CD4-positive, alpha-beta memory T cell (primary cell): ENCODE measurements around the gene MAL. TPM values are rescaled to one million over a fixed set of nuclear protein-coding genes. Genes with fewer than 3 reads are reported as not detected.
A peak's percentile ranks its signal among the peaks of the same experiment; 100 is the strongest.

Experiments
- CTCF ChIA-PET: fragments of 350-600 bp; sonication (Branson Sonifier 250); formaldehyde crosslinking; loops from one replicate; lab custom pipeline; 2021; ENCODE audit warnings: inconsistent platforms; ENCODE audit not compliant: partially characterized antibody; lab: Charles Lee
- POLR2A ChIA-PET: fragments of 350-600 bp; sonication (Branson Sonifier 250); formaldehyde crosslinking; loops from one replicate; lab custom pipeline; 2021; ENCODE audit not compliant: partially characterized antibody; lab: Charles Lee
- DNase-seq, 5 donors: peaks; one replicate each; pipeline versions ENCODE4 v3.0.0 to v3.0.0-alpha.2; 2020 to 2022; ENCODE audit warnings: mixed read lengths in 1 of 5
- H3K27ac ChIP-seq: one replicate; pipeline ENCODE4 v1.7.0; 2013; ENCODE audit warnings: low read depth, low read length
- H3K27me3 ChIP-seq: 2 replicates; pipeline ENCODE4 v1.7.0; 2013; ENCODE audit warnings: mild to moderate bottlenecking, low read length, moderate library complexity; ENCODE audit not compliant: insufficient read depth
- H3K36me3 ChIP-seq: 2 replicates; pipeline ENCODE4 v1.7.0; 2013; ENCODE audit warnings: mild to moderate bottlenecking, low read length, moderate library complexity; ENCODE audit not compliant: insufficient read depth
- H3K4me1 ChIP-seq: 2 replicates; pipeline ENCODE4 v1.7.0; 2013; ENCODE audit warnings: mild to moderate bottlenecking, low read length, moderate library complexity; ENCODE audit not compliant: insufficient read depth
- H3K4me3 ChIP-seq, 2 donors: one replicate each; pipeline ENCODE4 v1.7.0; 2013; ENCODE audit warnings: low read length in 2 of 2, mild to moderate bottlenecking in 1 of 2
- H3K9me3 ChIP-seq, 2 donors: one replicate each; pipeline ENCODE4 v1.7.0; 2013; ENCODE audit warnings: low read length in 2 of 2, control low read depth in 1 of 2; ENCODE audit not compliant: control insufficient read depth in 1 of 2
- H3K27ac Mint-ChIP-seq, 7 donors: one replicate each; pipeline ENCODE4 v1.8.0; 2020 to 2021; ENCODE audit warnings: mixed read lengths in 7 of 7, mild to moderate bottlenecking in 6 of 7, inconsistent platforms in 3 of 7, moderate library complexity in 3 of 7
- H3K27me3 Mint-ChIP-seq, 2 donors: one replicate each; pipeline ENCODE4 v1.8.0; 2020 to 2021; ENCODE audit warnings: mixed read lengths in 2 of 2
- H3K36me3 Mint-ChIP-seq, 2 donors: one replicate each; pipeline ENCODE4 v1.8.0; 2020 to 2021; ENCODE audit warnings: mixed read lengths in 2 of 2, inconsistent platforms in 1 of 2, mild to moderate bottlenecking in 1 of 2
- H3K4me1 Mint-ChIP-seq, 4 donors: one replicate each; pipeline ENCODE4 v1.8.0; 2020 to 2021; ENCODE audit warnings: mixed read lengths in 4 of 4, mild to moderate bottlenecking in 1 of 4
- H3K4me3 Mint-ChIP-seq, 8 donors: one replicate each; pipeline ENCODE4 v1.8.0; 2020 to 2021; ENCODE audit warnings: mixed read lengths in 8 of 8, mild to moderate bottlenecking in 7 of 8, moderate library complexity in 6 of 8, inconsistent platforms in 3 of 8
- H3K9me3 Mint-ChIP-seq, 8 donors: one replicate each; pipeline ENCODE4 v1.8.0; 2020 to 2021; ENCODE audit warnings: mixed read lengths in 8 of 8, mild to moderate bottlenecking in 5 of 8, inconsistent platforms in 3 of 8, moderate library complexity in 1 of 8
- intact Hi-C: fragments of 100-400 bp; cut with micrococcal nuclease; formaldehyde crosslinking; loops from one replicate; pipeline ENCODE4 v1.15.1; 2023
- polyA plus RNA-seq, 2 donors: library from polyadenylated mRNA; unstranded; fragments of 300-500 nt; fragmentation: Illumina TruSeq; gene quantifications; one replicate each; pipeline ENCODE4 v1.2.3, GENCODE V29; 2021
- total RNA-seq, 2 experiments: library from RNA; stranded (reverse); gene quantifications; one replicate each; pipeline ENCODE4 v1.2.3, GENCODE V29; 2021

MAL gene
- total and polyA plus RNA-seq, 4 experiments from 2014 or later, result 108 to 274 (median 192) TPM

- POLR2A ChIA-PET, result interaction anchor here (0.8 to 2.0 kb wide), 5 partner anchors 8 to 46 kb away, joined by 3 to 9 read pairs (median 5); no protein-coding TSS in a partner anchor
- H3K27ac ChIP-seq, result no peak overlapping the region
- Mint-ChIP-seq H3K4me3 (no peak overlapping the region), H3K36me3 (peaks cover 15 to 22% of the 10 kb centered on the region in 2 donors), H3K27ac (no peak overlapping the region), H3K9me3 (peaks cover 0 to 2% (median 0%) of the 10 kb centered on the region in 8 donors), H3K4me1 (peaks cover 30 to 88% (median 64%) of the 10 kb centered on the region in 4 donors), H3K27me3 (no peaks in the 10 kb centered on the region)
- H3K4me1 ChIP-seq, result peaks cover 86% of the 10 kb centered on the region
- DNase-seq, result no peak
- no peaks in the 10 kb centered on the region for H3K36me3 ChIP-seq
- CTCF ChIA-PET, result interaction anchor here (1.6 to 4.3 kb wide), 5 partner anchors 9 to 47 kb away, joined by 6 to 22 read pairs (median 10); no protein-coding TSS in a partner anchor
- H3K27me3 ChIP-seq, result no peaks in the 10 kb centered on the region
- no peak overlapping the region for H3K4me3 ChIP-seq
- intact Hi-C loops, result no loop called here
- H3K9me3 ChIP-seq, result no peaks in the 10 kb centered on the region
These were observed 6.8 kb downstream of the MAL start for GRCh38 chr2:95032341-95032740.

- DNase-seq, result no peak
- no peaks in the 10 kb centered on the region for H3K9me3 ChIP-seq
- peaks cover 0 to 2% (median 0%) of the 10 kb centered on the region in 8 donors for H3K9me3 Mint-ChIP-seq
- H3K4me3 Mint-ChIP-seq, result peak overlapping the region in 2 of 8 donors; percentile 15 to 31
- H3K27ac ChIP-seq, result no peak overlapping the region
- ChIA-PET POLR2A (interaction anchor here (0.8 to 3.1 kb wide), 6 partner anchors 8 to 45 kb away, joined by 3 to 15 read pairs (median 5); partner anchors contain the start of gene MAL), CTCF (interaction anchor here (0.8 to 4.3 kb wide), 5 partner anchors 10 to 46 kb away, joined by 5 to 22 read pairs (median 6); no protein-coding TSS in a partner anchor)
- H3K27me3 Mint-ChIP-seq, result no peaks in the 10 kb centered on the region
- peaks cover 85% of the 10 kb centered on the region for H3K4me1 ChIP-seq
- no peaks in the 10 kb centered on the region for H3K36me3 ChIP-seq
- H3K4me3 ChIP-seq, result no peak overlapping the region
- H3K36me3 Mint-ChIP-seq, result peaks cover 22 to 25% of the 10 kb centered on the region in 2 donors
- intact Hi-C loops, result no loop called here
- peak overlapping the region in 5 of 7 donors; percentile 22 to 75 (median 30) for H3K27ac Mint-ChIP-seq
- peaks cover 35 to 90% (median 68%) of the 10 kb centered on the region in 4 donors for H3K4me1 Mint-ChIP-seq
- H3K27me3 ChIP-seq, result no peaks in the 10 kb centered on the region
These were observed 7.5 kb downstream of the MAL start for GRCh38 chr2:95032868-95033603.

- intact Hi-C loops, result no loop called here
- no peak for DNase-seq
- Mint-ChIP-seq H3K36me3 (peaks cover 19 to 24% of the 10 kb centered on the region in 2 donors), H3K27me3 (no peaks in the 10 kb centered on the region), H3K4me1 (peaks cover 40 to 92% (median 71%) of the 10 kb centered on the region in 4 donors), H3K9me3 (peaks cover 0 to 2% (median 0%) of the 10 kb centered on the region in 8 donors), H3K4me3 (no peak overlapping the region), H3K27ac (peak overlapping the region in 4 of 7 donors; percentile 10 to 85 (median 34))
- no peak overlapping the region for H3K27ac ChIP-seq
- ChIA-PET CTCF (interaction anchor here (0.8 to 4.2 kb wide), 5 partner anchors 9 to 46 kb away, joined by 3 to 22 read pairs (median 5); no protein-coding TSS in a partner anchor), POLR2A (interaction anchor here (0.6 to 3.1 kb wide), 7 partner anchors 9 to 105 kb away, joined by 3 to 15 read pairs (median 3); partner anchors contain the start of gene MAL)
- H3K27me3 ChIP-seq, result no peaks in the 10 kb centered on the region
- H3K4me1 ChIP-seq, result peaks cover 75% of the 10 kb centered on the region
- H3K36me3 ChIP-seq, result no peaks in the 10 kb centered on the region
- H3K9me3 ChIP-seq, result no peaks in the 10 kb centered on the region
- no peak overlapping the region for H3K4me3 ChIP-seq
These were observed 8.7 kb downstream of the MAL start for GRCh38 chr2:95034221-95034620.

- Histone ChIP-seq H3K4me3 (no peak overlapping the region), H3K36me3 (no peaks in the 10 kb centered on the region), H3K9me3 (no peaks in the 10 kb centered on the region), H3K27ac (no peak overlapping the region), H3K4me1 (peaks cover 69% of the 10 kb centered on the region), H3K27me3 (no peaks in the 10 kb centered on the region)
- H3K4me1 Mint-ChIP-seq, result peaks cover 39 to 92% (median 69%) of the 10 kb centered on the region in 4 donors
- intact Hi-C loops, result no loop called here
- H3K27ac Mint-ChIP-seq, result peak overlapping the region; percentile 84 to 94 (median 85)
- H3K27me3 Mint-ChIP-seq, result no peaks in the 10 kb centered on the region
- peaks cover 14 to 20% of the 10 kb centered on the region in 2 donors for H3K36me3 Mint-ChIP-seq
- peak overlapping the region in 3 of 8 donors; percentile 18 to 48 (median 33) for H3K4me3 Mint-ChIP-seq
- CTCF ChIA-PET, result interaction anchor here (0.8 to 4.2 kb wide), 6 partner anchors 9 to 45 kb away, joined by 3 to 22 read pairs (median 4); no protein-coding TSS in a partner anchor
- POLR2A ChIA-PET, result interaction anchor here (0.6 to 3.1 kb wide), 5 partner anchors 9 to 86 kb away, joined by 3 to 15 read pairs (median 3); partner anchors contain the start of gene MAL
- H3K9me3 Mint-ChIP-seq, result peaks cover 0 to 2% (median 0%) of the 10 kb centered on the region in 8 donors
- no peak for DNase-seq
These were observed 9.3 kb downstream of the MAL start for GRCh38 chr2:95034818-95035217.

GRCh38 chr2:95036596-95037383 lies 11.3 kb downstream of the MAL start:
- no peak for DNase-seq
- H3K9me3 ChIP-seq, result no peaks in the 10 kb centered on the region
- H3K27ac ChIP-seq, result peak overlapping the region; percentile 31
- Mint-ChIP-seq H3K36me3 (peaks cover 21 to 23% of the 10 kb centered on the region in 2 donors), H3K27me3 (no peaks in the 10 kb centered on the region), H3K4me1 (peaks cover 46 to 88% (median 74%) of the 10 kb centered on the region in 4 donors), H3K4me3 (peak overlapping the region in 7 of 8 donors; percentile 14 to 53 (median 42)), H3K27ac (peak overlapping the region; percentile 85 to 97 (median 92)), H3K9me3 (peaks cover 0 to 2% (median 0%) of the 10 kb centered on the region in 8 donors)
- no peaks in the 10 kb centered on the region for H3K27me3 ChIP-seq
- no peaks in the 10 kb centered on the region for H3K36me3 ChIP-seq
- POLR2A ChIA-PET, result no interaction called here
- H3K4me1 ChIP-seq, result peaks cover 55% of the 10 kb centered on the region
- CTCF ChIA-PET, result no interaction called here
- no peak overlapping the region for H3K4me3 ChIP-seq
- intact Hi-C loops, result no loop called here

- Mint-ChIP-seq H3K4me3 (peak overlapping the region in 5 of 8 donors; percentile 6 to 53 (median 42)), H3K9me3 (peaks cover 0 to 2% (median 0%) of the 10 kb centered on the region in 8 donors), H3K36me3 (peaks cover 23% of the 10 kb centered on the region in 2 donors), H3K27ac (peak overlapping the region; percentile 85 to 97 (median 92)), H3K27me3 (no peaks in the 10 kb centered on the region), H3K4me1 (peaks cover 50 to 89% (median 76%) of the 10 kb centered on the region in 4 donors)
- no peak for DNase-seq
- intact Hi-C loops, result no loop called here
- H3K4me1 ChIP-seq, result peaks cover 55% of the 10 kb centered on the region
- ChIA-PET POLR2A (no interaction called here), CTCF (no interaction called here)
- H3K36me3 ChIP-seq, result no peaks in the 10 kb centered on the region
- no peaks in the 10 kb centered on the region for H3K9me3 ChIP-seq
- H3K4me3 ChIP-seq, result no peak overlapping the region
- peak overlapping the region; percentile 31 for H3K27ac ChIP-seq
- H3K27me3 ChIP-seq, result no peaks in the 10 kb centered on the region
These were observed 11.9 kb downstream of the MAL start for GRCh38 chr2:95037384-95037839.
